ENCODE results near the gene TMEM131L.

Gene TMEM131L

DNA sequence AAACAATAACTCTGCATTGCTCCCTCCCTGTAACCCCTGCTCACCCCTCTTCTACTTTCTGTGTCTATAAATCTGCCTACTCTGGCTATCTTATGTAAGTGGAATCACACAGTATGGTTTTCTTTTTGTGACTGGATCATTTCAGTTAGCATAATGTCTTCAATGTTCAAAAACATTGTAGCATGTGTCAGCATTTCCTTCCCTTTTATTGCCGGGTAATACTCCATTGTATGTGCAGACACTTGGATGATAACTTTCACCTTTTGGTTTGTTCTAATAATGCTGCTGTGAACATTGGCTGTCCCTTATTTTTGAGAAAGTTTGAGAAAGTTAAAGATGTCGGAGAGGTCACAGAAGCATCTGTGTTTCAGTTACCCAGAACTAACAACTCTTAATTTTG is 157.3 kb downstream of the TMEM131L start:
- DNase-seq = no peak

DNA sequence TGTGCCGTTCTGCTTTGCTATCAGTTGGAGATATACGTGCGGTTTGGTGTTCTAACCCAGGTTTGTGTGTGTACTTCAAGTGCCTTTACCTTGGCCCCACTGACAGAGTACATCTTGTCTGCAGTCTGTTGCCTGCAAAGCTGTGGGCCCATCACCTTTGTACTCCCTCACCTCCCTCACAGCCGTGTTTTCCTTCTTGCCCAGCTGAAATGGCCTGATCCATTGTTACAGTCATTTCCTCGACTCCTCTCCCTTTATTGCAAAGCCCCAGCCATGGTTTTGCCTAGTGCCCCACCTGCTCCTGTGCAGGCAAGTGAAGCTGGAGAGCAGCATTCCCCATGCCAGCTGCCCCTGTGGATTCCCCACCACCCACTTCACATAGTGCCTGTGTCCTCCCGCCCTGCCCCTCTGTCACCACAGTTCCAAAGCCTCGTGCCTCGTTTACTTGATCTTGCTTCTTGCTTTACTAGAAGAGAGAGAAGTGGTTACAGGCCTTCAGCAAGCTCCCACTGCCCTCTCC is 162.7 kb downstream of the TMEM131L start:
- DNase-seq = no peak

DNA sequence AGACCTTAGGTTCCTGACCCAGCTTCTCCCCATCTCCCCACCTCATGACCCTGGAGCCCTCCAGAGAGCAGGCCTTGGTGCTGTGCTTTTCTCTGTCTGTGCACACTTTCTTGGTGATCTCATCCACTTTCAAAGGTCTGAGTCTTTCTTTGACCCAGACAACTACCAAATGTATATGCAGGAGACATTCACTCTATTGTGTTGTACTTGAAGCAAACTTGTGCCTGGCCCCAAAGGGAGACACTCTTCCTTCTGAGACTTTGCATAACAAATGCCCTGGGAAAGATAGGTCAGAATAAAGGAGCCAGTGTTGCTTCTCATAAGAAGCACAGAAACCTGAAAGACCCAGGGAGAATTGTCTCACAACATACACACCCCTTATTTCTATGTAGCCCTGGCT is 163.6 kb downstream of the TMEM131L start:
- DNase-seq = no peak

DNA sequence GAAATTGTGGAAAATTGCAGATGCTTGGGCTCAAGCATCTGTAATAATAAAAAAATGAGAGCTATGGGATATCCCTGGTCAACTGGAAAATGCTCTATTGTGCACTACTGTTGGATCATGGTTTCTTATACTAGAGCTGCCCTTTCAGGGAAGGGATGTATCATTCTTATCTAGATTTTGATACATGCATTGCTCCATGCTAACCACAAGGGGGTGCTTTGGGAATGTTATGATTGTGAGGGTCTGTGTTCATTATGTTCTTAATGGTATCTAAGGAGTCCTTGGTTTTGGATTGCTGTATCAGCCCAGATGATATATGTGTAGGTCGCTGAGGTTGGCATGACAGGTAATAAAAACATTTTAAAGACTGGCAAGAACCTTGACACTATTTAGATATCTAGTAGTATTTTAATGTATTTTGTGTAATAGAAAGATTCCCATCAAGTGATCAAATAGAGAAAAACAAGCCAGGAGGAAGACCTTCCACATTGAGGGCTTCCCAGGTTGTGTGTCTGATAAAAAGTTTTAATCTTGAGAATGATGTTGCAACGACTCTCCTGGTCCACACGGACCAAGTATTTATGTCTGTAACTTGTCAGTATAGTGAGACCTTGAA is 168.7 kb downstream of the TMEM131L start:
- DNase-seq = no peak

DNA sequence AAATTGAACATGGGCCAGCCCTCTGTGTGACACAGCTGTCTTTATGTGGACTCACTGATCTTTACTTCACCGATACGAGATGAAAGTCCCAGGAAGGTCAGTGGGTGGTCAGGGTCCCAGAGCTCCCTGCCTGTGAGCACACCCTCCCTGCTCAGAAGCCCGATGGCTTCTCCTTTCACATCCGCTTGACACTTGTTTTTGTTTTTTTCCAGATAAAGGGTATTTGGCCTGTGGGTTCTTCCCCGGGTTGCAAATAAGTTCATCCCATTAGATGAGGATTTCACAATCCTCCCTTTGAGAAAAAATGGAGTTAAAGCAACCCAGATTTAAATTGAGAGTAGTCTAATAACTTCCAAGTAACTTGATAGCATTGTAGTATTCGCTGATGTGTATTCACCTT is 169.7 kb downstream of the TMEM131L start:
- DNase-seq = no peak

DNA sequence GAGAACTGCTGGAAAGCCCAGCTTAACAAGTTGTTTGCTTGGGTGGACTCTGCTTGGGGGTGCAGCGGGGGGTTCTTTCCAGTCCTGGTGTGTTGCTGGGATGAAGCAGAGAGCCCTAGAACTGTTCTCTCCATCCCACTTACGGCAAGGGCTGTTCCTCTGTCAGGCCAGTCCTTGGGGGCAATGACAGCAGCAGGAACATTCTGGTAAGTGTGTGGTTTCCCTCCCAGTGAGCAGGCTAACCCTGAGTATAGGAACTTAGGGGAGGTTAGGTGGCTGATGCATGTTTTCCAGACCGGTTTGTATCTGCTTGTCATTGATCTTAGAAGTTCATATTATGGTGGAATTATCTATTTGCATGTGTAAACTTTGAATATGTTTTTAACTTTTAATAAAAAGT is 171.0 kb downstream of the TMEM131L start:
- no peak for DNase-seq

DNA sequence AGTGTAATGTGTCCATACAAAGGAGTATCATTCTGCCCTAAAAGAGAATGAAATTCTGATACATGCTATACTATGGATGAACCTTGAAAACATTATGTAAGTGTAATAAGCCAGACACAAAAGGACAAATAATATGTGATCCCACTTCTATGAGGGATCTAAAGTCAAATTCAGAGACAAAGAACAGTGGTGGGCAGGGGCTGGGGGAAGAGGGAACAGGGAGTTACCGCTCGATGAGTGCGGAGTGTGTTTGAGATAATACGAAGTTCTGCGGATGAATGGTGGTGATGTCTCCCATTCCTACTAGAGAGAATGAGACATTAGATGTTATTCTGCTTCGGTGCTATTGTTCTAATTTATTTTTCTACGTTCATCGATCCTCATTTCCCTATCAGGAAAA is 171.9 kb downstream of the TMEM131L start:
- no peak for DNase-seq

DNA sequence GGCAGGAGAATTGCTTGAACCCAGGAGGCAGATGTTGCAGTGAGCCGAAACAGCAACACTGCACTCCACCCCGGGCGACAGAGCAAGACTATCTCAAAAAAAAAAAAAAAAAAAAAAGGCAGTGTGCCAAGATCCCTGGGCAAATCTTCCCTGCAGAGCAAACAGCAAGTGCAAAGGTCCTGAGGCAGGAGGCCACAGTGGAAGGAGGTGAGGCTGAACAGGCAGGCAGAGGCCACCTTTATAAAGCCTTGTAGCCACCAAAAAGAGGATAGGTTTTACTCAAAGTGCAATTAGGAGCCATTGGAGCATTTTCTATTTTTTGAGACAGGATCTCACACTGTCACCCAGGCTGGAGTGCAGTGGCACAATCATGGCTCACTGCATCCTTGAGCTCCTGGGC is 172.8 kb downstream of the TMEM131L start:
- no peak for DNase-seq

DNA sequence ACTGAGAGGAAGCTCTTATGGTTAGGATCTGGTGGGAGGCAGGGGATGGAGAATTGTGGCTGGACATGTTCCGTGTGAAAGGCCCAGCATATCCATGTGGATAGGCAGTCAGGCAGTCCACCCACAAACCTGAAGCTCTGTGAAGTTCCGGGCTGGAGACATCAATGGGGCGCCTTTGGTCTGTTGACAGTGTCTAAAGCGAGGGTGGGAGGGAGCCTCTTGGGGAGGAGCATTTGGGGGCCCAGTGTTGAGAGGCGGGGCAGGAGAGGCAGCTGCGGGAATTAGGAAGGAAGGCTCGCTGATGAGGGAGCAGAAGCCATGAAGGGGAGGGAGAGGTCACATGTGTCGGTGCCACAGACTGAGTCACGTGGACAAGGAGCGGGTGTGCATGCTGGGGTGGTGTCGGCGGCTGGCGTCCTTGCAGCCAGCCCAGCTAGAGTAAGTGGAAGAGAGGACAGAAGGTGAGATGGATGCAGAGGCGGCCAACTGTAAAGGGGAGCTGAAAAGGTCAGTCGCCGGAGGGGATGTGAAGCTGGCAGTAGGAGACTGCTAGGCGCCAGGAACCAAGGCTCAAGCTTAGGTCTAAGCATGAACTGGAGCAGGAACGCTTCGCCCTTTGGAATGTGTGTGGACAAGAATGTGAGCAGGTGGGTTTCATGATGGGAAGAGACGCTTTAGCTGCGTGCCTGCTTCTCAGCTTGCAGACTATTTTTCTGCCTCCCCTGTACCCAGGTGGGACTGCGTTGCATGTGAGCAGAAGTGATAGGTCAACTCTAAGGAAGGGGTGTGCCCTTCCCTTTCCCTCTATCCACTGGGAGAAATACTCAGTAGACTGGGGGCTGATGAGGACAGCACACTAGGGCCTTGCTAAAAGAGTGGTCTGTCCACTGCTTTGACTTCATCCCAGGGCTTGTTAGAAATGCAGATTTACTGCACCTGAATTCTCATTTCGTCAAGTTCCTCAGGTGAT is 174.0 kb downstream of the TMEM131L start:
- no peak for DNase-seq

DNA sequence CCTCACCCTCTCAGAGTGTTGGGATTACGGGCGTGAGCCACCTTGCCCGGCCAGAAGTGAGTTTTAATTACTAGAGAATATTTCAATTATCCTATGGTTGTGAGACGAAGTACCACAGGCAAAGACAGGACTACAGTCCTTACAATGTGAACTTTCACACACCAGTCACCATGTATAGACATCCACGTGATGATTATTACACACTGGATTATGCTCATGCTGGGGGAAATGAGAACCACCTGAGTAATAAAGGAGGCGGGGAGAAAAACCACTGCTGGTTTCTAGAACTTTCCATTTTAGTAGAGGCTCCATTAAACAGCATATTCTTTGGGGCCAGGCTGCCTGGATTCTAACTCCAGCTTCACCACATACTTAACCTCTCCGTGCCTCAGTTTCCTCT is 175.4 kb downstream of the TMEM131L start:
- no peak for DNase-seq

DNA sequence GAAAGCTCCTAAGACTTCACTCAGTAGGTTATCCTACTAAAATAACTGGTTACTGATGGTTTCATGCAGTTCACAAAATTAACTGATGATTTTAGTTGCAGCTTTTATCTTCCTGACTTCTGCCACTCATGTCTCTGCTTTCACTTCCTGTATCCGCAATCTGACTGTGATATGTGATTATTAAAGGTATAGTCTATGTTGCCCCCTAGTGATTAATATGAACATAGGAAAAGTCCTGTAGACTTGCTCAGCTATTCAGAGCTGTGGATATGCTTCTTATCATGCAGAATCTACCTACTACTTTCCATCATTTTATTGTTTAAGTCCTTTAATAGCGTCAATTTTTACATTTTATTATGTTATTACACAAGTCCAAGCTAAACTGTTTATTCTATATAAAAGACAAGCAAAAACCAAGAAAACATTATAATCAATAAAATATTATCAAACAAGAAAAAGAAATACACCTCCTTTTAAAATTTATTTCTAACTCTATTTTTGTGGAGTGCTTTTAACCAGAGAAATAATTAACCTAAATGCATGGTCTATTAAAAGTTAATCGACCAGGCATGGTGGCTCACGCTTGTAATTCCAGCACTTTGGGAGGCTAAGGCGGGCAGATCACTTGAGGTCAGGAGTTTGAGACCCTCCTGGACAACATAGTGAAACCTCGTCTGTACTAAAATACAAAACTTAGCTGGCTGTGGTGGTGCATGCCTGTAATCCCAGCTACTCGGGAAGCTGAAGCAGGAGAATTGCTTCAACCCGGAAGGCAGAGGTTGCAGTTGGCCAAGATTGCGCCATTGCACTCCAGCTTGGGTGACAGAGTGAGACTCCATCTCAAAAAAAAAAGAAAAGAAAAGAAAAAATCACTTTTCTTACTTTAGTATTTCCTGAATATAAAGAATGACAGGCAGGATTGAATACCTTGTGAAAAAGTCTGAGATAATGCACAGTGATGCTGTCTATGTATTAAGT is 177.5 kb downstream of the TMEM131L start:
- DNase-seq = peak; percentile 11

DNA sequence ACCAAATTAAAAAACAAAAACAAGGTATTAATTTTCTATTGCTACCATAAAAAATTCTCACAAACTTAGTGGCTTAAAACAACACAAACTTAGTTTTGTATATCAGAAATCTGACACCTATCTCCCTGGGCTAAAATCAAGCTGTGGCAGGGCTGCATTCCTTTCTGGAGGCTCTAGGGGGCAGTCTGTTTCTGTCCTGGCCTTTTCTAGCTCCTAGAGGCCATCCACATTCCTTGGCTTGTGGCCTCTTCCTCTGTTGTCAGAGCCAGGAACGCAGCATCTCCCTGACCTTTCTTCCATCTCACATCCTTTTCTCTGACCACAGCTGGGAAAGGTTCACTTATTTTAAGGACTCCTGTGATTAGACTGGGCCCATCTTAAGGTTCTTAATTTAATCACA is 179.0 kb downstream of the TMEM131L start:
- DNase-seq = no peak

DNA sequence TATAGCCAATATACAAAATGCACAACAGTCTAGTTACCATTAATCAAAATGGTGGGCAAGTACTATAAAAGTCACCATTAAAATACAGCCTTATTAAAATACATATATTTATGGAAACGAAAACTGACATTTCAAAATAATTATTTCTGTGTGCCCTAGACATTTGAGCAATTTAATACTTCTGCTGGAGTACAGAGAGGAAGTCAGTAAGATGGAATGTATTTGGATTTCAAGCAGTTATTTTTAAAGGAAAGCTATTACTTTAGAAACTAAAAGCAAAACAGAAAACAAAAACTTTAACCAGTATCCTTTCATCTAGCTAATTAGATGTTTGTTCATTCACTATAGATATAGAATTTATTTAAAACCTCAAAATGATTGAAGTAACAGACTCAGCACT is 180.1 kb downstream of the TMEM131L start:
- no peak for DNase-seq

DNA sequence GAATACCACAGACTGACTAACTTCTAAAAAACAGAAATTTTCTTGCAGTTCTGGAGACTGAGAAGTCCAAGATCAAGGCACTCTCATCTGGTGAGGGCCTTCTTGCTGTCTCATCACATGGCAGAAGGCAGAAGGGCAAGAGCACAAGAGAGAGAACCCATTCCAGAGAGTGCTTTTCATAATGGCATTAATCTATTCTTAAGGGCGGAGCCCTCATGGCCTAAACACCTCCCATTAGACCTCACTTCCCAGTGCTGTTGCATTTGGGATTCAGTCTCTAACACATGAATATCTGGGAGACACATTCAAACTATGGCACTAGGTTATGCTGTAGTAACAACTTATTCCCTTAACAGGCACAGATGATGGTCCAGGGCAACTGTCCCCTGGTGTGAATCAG is 180.8 kb downstream of the TMEM131L start:
- no peak for DNase-seq

DNA sequence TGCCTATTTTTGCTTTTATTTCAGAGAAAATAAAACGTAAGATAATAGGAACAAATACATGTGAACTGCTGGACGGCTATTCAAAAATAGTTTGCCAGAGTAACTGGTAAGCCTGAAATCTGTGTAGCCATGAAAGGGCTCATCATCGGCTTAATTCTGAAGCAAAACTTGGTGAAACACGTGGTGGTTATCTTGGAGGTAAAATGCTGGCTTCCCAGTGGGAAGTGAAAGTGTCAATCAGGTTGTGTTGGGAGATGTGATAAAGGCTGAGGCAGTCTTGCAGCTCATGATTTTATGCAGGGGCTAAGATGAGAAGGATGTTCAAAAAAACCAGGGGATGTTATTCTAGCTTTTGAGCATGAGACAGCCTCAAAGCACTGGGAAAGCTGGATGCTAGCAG is 181.8 kb downstream of the TMEM131L start:
- no peak for DNase-seq

DNA sequence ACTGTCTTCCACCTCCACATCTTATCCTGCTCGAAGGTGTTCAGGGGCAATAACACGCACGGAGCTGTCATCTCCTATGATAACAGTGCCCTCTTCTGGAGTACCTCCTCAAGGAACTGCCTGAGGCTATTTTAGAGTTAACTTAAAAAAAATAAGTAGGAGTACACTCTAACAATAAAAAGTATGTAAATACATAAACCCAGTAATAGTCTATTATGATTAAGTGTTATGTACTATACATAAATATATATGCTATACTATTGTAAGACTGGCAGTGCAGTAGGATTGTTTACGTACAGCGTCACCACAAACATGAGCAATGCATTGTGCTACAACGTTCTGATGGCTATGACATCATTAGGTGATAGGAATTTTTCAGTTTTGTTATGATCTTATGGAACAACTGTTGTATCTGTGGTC is 183.4 kb downstream of the TMEM131L start:
- no peak for DNase-seq

DNA sequence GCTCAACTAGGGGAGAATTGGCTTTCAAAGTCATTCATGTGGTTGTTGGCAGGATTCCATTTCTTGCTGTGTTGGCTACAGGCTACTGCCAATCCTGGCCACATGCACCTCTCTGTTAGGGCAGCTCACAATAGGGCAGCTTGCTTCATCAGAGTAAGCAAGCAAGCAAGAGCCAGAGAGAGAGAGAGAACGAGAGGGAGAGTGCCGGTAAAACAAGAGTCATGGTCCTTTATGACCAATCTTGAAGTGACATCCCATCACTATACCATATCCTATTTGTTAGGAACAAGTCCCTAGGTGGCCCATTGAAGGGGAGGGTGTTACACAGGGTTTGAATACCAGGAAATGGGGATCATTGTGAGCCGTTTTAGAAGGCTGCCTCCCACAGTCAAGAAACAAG is 185.0 kb downstream of the TMEM131L start:
- no peak for DNase-seq

DNA sequence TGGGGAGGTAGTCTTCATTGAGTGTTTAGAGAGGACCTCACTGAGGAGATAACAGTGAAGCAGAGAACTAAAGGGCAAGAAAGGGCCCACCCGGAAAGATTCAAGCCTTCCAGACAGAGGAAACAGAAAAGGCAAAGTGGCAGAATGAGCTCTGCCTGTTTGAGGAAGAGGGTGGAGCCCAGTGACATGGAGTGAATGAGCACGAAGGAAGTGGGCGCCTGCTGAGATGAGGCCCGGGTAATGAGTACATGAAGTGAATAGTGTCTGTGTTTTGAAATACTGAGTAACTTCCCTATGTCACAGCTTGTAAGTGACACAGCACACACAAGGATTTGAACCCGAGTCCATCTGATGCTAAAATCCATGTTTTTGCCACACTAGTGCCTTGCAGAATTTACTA is 185.4 kb downstream of the TMEM131L start:
- DNase-seq = no peak

DNA sequence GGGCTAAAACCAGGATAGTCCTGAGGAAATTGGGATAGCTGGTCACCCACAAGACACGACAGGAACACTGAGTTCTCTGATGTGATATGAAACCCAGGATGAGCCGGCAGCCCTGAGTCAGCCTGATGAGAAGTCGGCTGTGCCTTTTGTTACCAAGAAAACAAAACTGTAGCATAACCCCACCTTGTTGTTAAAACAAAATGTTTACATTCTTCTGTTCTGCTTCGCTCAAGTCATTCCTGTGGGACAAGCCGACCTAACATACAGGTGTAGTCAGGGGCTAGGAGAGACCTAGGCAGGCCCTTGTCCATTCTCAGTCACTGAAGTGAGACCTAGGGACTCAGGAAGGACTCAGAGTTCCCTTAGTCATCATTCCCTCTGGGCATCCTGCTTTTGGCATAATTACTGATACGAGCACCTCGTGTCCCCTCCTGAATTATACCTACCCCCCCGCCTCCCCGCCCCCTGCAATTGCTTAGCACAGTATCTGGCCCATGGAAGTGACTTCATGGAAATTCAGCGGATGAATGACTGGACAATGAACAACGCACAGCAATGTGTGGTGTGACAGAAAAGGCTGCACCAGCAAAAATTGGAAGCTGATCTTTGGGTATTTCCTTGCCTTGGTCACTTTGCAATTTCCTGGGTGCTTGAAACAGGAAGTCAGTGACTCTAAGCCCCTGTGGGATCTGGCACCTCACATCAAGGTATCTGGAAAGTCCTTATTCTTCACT is 186.1 kb downstream of the TMEM131L start:
- no peak for DNase-seq

DNA sequence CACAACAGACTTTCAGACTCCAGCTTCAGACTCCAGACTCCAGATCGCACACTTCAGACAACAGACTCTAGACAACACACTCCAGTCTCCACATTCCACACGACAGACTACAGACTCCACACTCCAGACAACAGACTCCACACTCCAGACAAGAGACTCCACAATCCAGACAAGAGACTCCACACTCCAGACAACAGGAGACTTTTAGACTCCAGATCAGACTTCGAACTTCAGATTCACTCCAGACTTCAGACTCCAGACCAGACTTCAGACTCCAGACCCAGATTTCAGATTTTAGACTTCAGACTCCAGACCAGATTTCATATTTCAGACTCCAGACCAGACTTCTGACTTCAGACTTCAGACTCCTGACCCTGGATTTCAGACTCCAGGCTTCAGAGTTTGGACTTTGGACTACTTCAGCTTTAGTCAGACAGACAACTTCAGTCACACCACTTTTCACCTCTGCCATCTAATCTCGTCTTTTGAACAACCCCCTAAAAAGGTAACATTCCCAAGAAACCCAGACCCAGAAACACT is 188.9 kb downstream of the TMEM131L start:
- DNase-seq = no peak

DNA sequence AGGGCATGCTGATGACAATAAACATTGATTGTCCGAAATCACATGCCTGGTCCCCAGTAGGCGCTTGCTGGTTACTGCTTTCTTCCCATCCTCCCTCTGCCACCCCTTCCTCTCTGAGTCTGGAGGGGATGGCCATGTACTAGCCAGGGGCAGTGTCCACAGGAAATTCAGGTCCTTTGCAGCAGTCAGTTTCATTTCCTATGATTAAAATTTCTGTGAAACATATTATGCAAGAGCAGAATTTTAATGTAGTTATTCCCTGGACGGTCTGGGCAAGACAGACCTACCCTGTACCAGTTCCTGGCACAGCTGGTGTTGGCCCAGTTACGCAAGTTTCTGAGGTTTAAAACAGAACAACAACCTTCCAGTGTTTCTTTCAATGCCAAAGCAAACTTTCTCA is 189.8 kb downstream of the TMEM131L start:
- DNase-seq = no peak

DNA sequence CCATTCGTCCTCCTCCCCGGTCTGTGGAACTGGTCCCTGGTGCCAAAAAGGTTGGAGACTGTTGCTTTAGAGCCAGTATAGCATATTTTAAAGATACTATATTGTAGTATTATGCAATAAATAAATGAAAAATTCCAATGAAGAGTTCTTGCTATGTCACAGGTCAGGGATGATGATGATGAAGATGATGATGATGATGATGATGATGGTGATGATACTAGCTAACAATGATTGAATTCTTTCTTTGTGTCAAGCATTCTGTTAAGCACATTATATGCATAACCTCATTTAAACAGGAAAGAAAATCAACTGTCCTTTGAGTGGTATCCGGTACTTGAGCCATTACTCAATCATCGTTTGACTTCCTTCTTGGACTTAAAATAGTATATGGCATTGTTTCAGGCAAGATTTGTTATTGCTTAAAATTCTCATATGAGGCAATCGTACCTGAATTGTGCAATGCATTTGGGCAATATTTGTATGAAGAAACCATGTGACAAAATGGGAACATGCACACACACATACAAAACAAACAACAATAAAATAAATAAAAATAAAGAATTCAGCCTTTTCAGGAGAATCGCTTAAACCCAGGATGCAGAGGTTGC is 195.2 kb downstream of the TMEM131L start:
- DNase-seq = no peak

Measured in NCI-H2081 treated with DMSO at 0.1 percent for 48 hours (cell line).